ENCODE data around the gene PLEKHA8. TPM values are rescaled to one million over a fixed set of nuclear protein-coding genes. Genes with fewer than 3 reads are reported as not detected.

The PLEKHA8 gene
- total RNA-seq, 1 donor from 2014 or later = 43.5 TPM

DNA sequence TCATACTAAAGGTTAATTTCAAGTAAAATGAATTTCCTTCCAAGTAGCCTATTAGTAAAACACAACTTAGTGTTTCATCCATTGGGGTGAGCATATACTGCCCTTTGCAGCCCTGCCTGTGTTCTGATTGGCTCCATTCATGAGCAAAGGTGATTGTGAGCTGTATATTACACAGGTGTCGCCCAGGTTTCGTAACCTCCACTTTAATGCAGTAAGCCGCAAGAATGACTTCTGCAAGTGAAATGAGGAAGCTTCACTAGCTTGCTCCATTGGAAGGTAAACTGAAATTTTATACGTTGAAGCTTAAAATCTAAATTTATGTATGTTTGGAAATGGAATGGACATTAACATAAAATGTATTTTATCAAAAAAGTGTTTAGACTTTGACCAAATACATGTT is 131.0 kb downstream of the PLEKHA8 start:
- Mint-ChIP-seq H3K36me3 (peaks cover 4% of the 10 kb centered on the region), H3K4me3 (no peak overlapping the region), H3K27me3 (ENCODE audit: low read depth) (no peaks in the 10 kb centered on the region), H3K9me3 (no peaks in the 10 kb centered on the region), H3K27ac (no peak overlapping the region), H3K4me1 (peaks cover 14% of the 10 kb centered on the region)
- TF ChIP-seq, protein P1, sequence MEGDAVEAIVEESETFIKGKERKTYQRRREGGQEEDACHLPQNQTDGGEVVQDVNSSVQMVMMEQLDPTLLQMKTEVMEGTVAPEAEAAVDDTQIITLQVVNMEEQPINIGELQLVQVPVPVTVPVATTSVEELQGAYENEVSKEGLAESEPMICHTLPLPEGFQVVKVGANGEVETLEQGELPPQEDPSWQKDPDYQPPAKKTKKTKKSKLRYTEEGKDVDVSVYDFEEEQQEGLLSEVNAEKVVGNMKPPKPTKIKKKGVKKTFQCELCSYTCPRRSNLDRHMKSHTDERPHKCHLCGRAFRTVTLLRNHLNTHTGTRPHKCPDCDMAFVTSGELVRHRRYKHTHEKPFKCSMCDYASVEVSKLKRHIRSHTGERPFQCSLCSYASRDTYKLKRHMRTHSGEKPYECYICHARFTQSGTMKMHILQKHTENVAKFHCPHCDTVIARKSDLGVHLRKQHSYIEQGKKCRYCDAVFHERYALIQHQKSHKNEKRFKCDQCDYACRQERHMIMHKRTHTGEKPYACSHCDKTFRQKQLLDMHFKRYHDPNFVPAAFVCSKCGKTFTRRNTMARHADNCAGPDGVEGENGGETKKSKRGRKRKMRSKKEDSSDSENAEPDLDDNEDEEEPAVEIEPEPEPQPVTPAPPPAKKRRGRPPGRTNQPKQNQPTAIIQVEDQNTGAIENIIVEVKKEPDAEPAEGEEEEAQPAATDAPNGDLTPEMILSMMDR (IDR thresholded peaks at IDR 0.05; ENCODE audit: unreplicated experiment) = no peak
- DNase-seq (ENCODE audit: low spot score in 2 of 2, unreplicated experiment in 2 of 2) = no peak

DNA sequence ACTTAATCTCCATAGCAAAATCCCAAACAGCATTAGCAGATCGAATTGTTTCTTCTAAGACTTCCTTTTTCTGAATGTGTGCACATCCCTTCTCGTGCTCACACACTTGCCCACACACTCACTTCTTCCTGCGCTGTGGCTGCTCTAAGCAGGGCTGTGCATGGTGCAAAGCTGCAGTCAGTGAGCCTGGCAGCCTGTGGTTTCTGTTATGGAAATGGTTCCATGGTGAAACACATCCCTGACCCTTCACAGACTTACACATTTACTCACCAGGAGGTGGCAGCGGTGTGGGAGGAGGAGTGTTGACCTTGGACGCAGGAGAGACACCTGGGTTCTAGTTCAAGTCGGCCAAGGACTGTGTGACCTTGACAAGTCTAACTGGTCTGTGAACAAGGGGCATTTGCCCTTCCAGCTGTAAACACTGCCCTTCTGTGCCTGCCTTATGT is 131.5 kb downstream of the PLEKHA8 start:
- H3K4me1 Mint-ChIP-seq = peaks cover 18% of the 10 kb centered on the region
- TF ChIP-seq, protein P1 (IDR thresholded peaks at IDR 0.05; ENCODE audit: unreplicated experiment) = no peak
- H3K27ac Mint-ChIP-seq = no peak overlapping the region
- no peak for DNase-seq (ENCODE audit: low spot score in 2 of 2, unreplicated experiment in 2 of 2)
- H3K36me3 Mint-ChIP-seq = peaks cover 4% of the 10 kb centered on the region
- H3K27me3 Mint-ChIP-seq (ENCODE audit: low read depth) = no peaks in the 10 kb centered on the region
- no peaks in the 10 kb centered on the region for H3K9me3 Mint-ChIP-seq
- H3K4me3 Mint-ChIP-seq = no peak overlapping the region

DNA sequence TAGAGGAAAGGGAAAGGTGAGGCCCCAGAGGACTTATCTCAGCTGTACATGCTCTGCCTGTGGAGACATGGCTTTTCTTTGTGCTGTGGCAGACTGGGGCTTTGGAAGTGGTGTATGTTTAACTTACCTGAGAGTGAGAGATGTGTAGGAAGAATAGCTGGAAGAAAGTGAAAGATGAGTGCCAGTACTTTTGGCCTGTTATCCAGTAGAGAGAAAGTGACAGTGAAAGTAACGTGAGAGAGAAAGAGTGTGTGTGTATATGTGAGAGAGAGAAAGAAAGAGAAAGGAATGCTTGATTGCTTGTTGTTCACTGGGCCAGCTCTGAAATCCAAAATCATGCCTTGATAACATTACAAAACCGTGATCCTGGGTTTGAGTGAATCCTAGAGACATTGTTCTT is 132.1 kb downstream of the PLEKHA8 start:
- Mint-ChIP-seq H3K9me3 (no peaks in the 10 kb centered on the region), H3K27me3 (ENCODE audit: low read depth) (no peaks in the 10 kb centered on the region), H3K36me3 (peaks cover 4% of the 10 kb centered on the region), H3K4me3 (no peak overlapping the region), H3K27ac (no peak overlapping the region), H3K4me1 (peaks cover 19% of the 10 kb centered on the region)
- TF ChIP-seq, protein P1 (IDR thresholded peaks at IDR 0.05; ENCODE audit: unreplicated experiment) = no peak
- no peak for DNase-seq (ENCODE audit: low spot score in 2 of 2, unreplicated experiment in 2 of 2)

DNA sequence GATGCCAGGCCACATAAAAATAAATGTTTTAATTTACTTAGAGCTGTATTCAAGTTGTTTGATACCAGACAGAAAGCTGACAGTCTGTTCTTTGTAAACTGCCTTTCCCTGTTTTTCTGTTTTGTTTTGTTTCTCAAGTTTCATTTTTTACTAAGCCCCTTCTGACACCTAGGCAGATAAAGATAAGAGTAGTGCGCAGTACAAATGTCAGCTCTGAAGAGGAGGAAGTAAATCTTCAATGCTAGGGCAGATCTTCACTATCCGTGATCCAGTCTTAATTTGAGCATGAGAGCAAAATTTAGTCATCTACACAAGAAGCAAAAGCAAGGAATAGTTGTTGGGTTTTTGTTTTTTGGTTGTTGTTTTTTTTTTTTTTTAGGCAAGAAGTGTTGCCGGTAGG is 133.9 kb downstream of the PLEKHA8 start:
- Mint-ChIP-seq H3K4me3 (no peak overlapping the region), H3K27me3 (ENCODE audit: low read depth) (no peaks in the 10 kb centered on the region), H3K36me3 (no peaks in the 10 kb centered on the region), H3K9me3 (no peaks in the 10 kb centered on the region), H3K27ac (no peak overlapping the region), H3K4me1 (peaks cover 34% of the 10 kb centered on the region)
- TF ChIP-seq, protein P1 (IDR thresholded peaks at IDR 0.05; ENCODE audit: unreplicated experiment) = no peak
- no peak for DNase-seq (ENCODE audit: low spot score in 2 of 2, unreplicated experiment in 2 of 2)

DNA sequence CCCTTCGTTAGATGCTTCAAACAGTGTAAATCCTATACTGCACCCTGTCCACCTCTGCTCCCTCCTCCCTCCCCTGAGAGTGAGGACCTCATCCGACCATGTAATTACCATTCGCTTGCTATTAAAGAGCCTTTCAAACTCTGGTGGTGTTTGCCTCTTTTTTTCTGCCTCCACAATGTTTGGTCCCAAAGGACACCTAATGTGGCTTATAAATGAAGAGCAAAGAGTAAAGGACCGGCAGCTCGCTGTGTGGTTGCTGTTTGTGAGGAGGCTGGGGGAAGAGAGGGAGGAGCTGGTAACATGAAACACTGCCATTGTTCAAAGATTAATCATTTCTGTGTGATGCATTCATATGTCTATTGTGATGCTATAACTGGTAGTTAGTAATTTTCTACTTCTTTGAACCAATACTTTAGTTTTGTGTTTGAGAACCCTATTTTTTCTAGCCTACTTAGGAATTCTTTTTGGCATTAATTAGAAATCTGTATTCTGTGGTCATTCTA is 134.5 kb downstream of the PLEKHA8 start:
- Mint-ChIP-seq H3K27me3 (ENCODE audit: low read depth) (peaks cover 1% of the 10 kb centered on the region), H3K36me3 (no peaks in the 10 kb centered on the region), H3K9me3 (no peaks in the 10 kb centered on the region), H3K4me3 (no peak overlapping the region), H3K27ac (no peak overlapping the region), H3K4me1 (peaks cover 37% of the 10 kb centered on the region)
- DNase-seq (ENCODE audit: low spot score in 2 of 2, unreplicated experiment in 2 of 2) = no peak
- TF ChIP-seq, protein P1 (IDR thresholded peaks at IDR 0.05; ENCODE audit: unreplicated experiment) = no peak
